Naive B cell (primary cell): ENCODE results near the gene KRT17. TPM values are rescaled to one million over a fixed set of nuclear protein-coding genes. Genes with fewer than 3 reads are reported as not detected.
"Not testable (repeated sequence)": the region's sequence is repeated elsewhere in the genome, so short reads cannot be mapped to it uniquely, and the experiment has no call there.

Experiments
- ATAC-seq, 2 donors: fragments of 150-1000 bp; cut with Tn5 transposase; 2 replicates each; pipeline ENCODE4 v1.10.0; 2021; ENCODE audit warnings: low read depth in 2 of 2, mild to moderate bottlenecking in 2 of 2, moderate library complexity in 2 of 2
- DNase-seq: peaks from one replicate; pipeline ENCODE4 v3.0.0; 2022
- H3K27ac Mint-ChIP-seq, 6 donors: one replicate each; pipeline ENCODE4 v1.8.0; 2020 to 2022; ENCODE audit warnings: mild to moderate bottlenecking in 6 of 6, mixed read lengths in 6 of 6, moderate library complexity in 5 of 6, inconsistent platforms in 2 of 6
- H3K27me3 Mint-ChIP-seq, 3 donors: one replicate each; pipeline ENCODE4 v1.8.0; 2021 to 2022; ENCODE audit warnings: mixed read lengths in 3 of 3, mild to moderate bottlenecking in 1 of 3
- H3K36me3 Mint-ChIP-seq, 2 donors: one replicate each; pipeline ENCODE4 v1.8.0; 2020 to 2022; ENCODE audit warnings: mixed read lengths in 2 of 2, inconsistent platforms in 1 of 2, mild to moderate bottlenecking in 1 of 2
- H3K4me1 Mint-ChIP-seq, 3 donors: one replicate each; pipeline ENCODE4 v1.8.0; 2020 to 2022; ENCODE audit warnings: mixed read lengths in 3 of 3, inconsistent platforms in 1 of 3, mild to moderate bottlenecking in 1 of 3, moderate library complexity in 1 of 3
- H3K4me3 Mint-ChIP-seq, 8 donors: one replicate each; pipeline ENCODE4 v1.8.0; 2020 to 2022; ENCODE audit warnings: mild to moderate bottlenecking in 8 of 8, mixed read lengths in 8 of 8, moderate library complexity in 8 of 8, inconsistent platforms in 2 of 8
- H3K9me3 Mint-ChIP-seq, 7 donors: one replicate each; pipeline ENCODE4 v1.8.0; 2020 to 2022; ENCODE audit warnings: mixed read lengths in 7 of 7, mild to moderate bottlenecking in 5 of 7, inconsistent platforms in 2 of 7, moderate library complexity in 1 of 7
- polyA plus RNA-seq, 6 donors: library from polyadenylated mRNA; unstranded; fragments of 300-500 nt; fragmentation: Illumina TruSeq; gene quantifications; one replicate each; pipeline ENCODE4 v1.2.3, GENCODE V29; 2021; ENCODE audit warnings: low read depth in 6 of 6

KRT17 gene
- polyA plus RNA-seq, 6 donors from 2014 or later, result not detected

- ATAC-seq, result no peak
- Mint-ChIP-seq H3K36me3 (no peaks in the 10 kb centered on the region), H3K27me3 (peaks cover 25 to 43% (median 42%) of the 10 kb centered on the region in 3 donors), H3K27ac (no peak overlapping the region), H3K4me3 (no peak overlapping the region), H3K4me1 (no peaks in the 10 kb centered on the region), H3K9me3 (peaks cover 0 to 9% (median 1%) of the 10 kb centered on the region in 7 donors)
- no peak for DNase-seq
These were observed 24.7 kb downstream of the KRT17 start for GRCh38 chr17:41599680-41600079.

GRCh38 chr17:41595585-41595984 is 28.8 kb downstream of the KRT17 start:
- H3K27ac Mint-ChIP-seq, result no peak overlapping the region
- no peak overlapping the region for H3K4me3 Mint-ChIP-seq
- DNase-seq, result no peak
- peaks cover 26 to 35% (median 35%) of the 10 kb centered on the region in 3 donors for H3K27me3 Mint-ChIP-seq
- no peak for ATAC-seq
- no peaks in the 10 kb centered on the region for H3K36me3 Mint-ChIP-seq
- peaks cover 0 to 9% (median 0%) of the 10 kb centered on the region in 7 donors for H3K9me3 Mint-ChIP-seq
- H3K4me1 Mint-ChIP-seq, result no peaks in the 10 kb centered on the region

GRCh38 chr17:41594363-41594915 is 29.9 kb downstream of the KRT17 start:
- DNase-seq (no peak), ATAC-seq (no peak)
- Mint-ChIP-seq H3K4me1 (no peaks in the 10 kb centered on the region), H3K27me3 (peaks cover 26 to 46% (median 37%) of the 10 kb centered on the region in 3 donors), H3K36me3 (no peaks in the 10 kb centered on the region), H3K4me3 (no peak overlapping the region), H3K9me3 (peaks cover 0 to 9% (median 0%) of the 10 kb centered on the region in 7 donors), H3K27ac (no peak overlapping the region)

- ATAC-seq, result no peak
- no peaks in the 10 kb centered on the region for H3K36me3 Mint-ChIP-seq
- H3K9me3 Mint-ChIP-seq, result peaks cover 0 to 4% (median 0%) of the 10 kb centered on the region in 7 donors
- no peak for DNase-seq
- no peak overlapping the region for H3K4me3 Mint-ChIP-seq
- peaks cover 26 to 49% (median 45%) of the 10 kb centered on the region in 3 donors for H3K27me3 Mint-ChIP-seq
- no peaks in the 10 kb centered on the region for H3K4me1 Mint-ChIP-seq
- H3K27ac Mint-ChIP-seq, result no peak overlapping the region
These were observed 30.9 kb downstream of the KRT17 start for GRCh38 chr17:41593306-41593981.

- H3K9me3 Mint-ChIP-seq, result peaks cover 0 to 1% (median 0%) of the 10 kb centered on the region in 7 donors
- ATAC-seq (no peak), DNase-seq (no peak)
- no peak overlapping the region for H3K4me3 Mint-ChIP-seq
- no peaks in the 10 kb centered on the region for H3K4me1 Mint-ChIP-seq
- H3K27me3 Mint-ChIP-seq, result peaks cover 26 to 49% (median 45%) of the 10 kb centered on the region in 3 donors
- H3K36me3 Mint-ChIP-seq, result no peaks in the 10 kb centered on the region
- no peak overlapping the region for H3K27ac Mint-ChIP-seq
These were observed 31.6 kb downstream of the KRT17 start for GRCh38 chr17:41592601-41593305.

DNA sequence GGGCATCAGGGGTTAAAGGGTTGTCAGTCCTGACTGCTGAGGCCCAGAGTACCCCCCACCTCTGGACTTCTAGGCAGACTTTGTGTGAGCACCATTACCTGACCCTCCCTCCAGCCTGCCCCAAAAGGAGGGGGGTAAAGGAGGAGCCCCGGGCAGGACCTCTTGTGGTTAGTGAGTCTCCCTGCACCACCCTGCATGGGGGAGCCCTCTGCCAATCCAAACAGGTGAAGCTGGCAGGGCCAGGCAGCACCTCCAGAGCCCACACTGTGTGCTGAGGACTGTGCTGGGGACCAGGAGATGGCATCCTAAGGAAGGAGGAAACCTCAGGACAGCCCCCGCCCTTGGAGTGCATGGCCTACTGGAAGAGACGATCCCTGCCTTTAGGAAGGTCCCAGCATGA is 35.1 kb downstream of the KRT17 start:
- H3K36me3 Mint-ChIP-seq, result no peaks in the 10 kb centered on the region
- H3K27ac Mint-ChIP-seq, result no peak overlapping the region
- ATAC-seq (no peak), DNase-seq (no peak)
- H3K27me3 Mint-ChIP-seq, result peaks cover 14 to 37% (median 30%) of the 10 kb centered on the region in 3 donors
- H3K9me3 Mint-ChIP-seq, result no peaks in the 10 kb centered on the region
- no peaks in the 10 kb centered on the region for H3K4me1 Mint-ChIP-seq
- H3K4me3 Mint-ChIP-seq, result no peak overlapping the region

DNA sequence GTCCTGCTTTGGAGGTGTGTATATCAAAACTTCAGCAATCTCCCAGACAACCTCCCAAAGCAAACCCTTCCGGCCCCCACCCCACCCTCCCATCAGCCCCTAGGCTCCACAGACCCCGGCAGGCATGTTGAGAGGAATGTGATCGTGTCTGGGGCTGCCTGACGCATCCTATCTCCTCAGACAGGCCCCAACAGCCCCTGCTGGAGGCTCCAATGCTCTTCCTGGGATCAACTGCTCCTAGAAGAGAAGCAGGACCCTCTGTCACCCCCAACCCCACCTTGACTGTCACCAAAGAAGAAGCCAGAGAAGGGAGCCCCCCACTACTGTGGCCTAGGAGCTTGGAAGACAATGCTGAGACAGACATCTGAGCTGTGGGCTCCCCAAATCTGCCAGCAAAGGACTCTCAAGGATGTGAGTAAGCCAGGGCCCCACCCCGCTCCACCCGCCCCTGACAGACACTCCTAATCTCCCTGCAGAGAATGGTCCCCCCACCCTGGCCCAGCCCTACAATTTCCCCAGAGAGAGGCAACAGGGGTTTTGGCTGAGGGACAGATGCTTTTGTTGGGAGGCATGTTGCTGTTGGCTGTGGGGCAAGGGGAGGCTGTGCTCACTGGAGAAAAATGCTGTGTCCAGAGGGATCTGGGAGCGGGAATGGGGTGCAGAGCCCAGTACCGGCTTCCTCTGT is 36.1 kb downstream of the KRT17 start:
- Mint-ChIP-seq H3K27me3 (peaks cover 17 to 43% (median 31%) of the 10 kb centered on the region in 3 donors), H3K27ac (no peak overlapping the region), H3K4me1 (no peaks in the 10 kb centered on the region), H3K36me3 (no peaks in the 10 kb centered on the region), H3K4me3 (no peak overlapping the region), H3K9me3 (no peaks in the 10 kb centered on the region)
- ATAC-seq (no peak), DNase-seq (no peak)

- Mint-ChIP-seq H3K36me3 (no peaks in the 10 kb centered on the region), H3K4me1 (no peaks in the 10 kb centered on the region), H3K4me3 (peak within 1 kb of the TSS in 1 of 8 donors; percentile 47), H3K9me3 (no peaks in the 10 kb centered on the region), H3K27ac (no peak within 1 kb of the TSS), H3K27me3 (peaks cover 15 to 54% (median 41%) of the 10 kb centered on the region in 3 donors)
- no peak for DNase-seq
- no peak for ATAC-seq
These were observed 37.4 kb downstream of the KRT17 start, which contains the start of gene KRT14 for GRCh38 chr17:41586863-41587495. KRT14 (minus strand) TSS chr17:41586895; CDS start chr17:41586834, 61 bp downstream.

DNA sequence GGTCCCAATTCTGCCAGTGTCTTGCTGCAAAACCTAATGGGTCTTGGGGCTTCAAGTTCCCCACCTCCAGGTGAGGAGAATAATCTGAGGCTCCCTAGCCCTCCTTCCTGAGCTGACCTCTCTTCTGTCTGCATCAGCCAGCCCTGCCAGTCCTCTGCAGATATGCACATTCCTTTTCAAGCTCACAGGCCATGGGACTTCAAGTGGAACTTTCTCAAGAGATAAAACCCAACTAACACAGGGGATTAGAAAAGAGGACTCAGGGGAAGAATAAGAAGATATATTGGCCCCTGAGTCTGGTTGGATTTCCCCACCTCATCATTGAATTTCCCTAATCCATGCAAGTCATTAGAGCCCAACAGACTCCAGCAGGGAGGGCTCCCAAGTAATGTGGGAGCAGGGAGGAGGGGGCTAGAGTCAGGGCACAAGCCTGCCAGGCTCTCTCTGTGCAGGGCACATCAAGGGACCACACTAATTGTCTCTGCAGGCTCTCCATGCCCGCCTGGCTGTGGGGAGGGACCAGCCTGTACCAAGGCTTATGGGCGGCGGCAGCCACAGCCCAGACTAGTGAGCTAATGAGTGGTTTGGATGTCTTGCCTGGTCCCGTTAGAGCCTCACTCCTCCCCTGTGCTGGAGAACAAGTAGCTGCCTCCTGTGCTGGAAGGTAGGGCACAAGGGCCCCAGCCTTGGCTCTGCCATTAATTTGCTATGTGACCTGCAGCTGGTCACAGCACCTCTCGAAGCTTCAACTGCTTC is 38.9 kb downstream of the KRT17 start:
- no peak overlapping the region for H3K27ac Mint-ChIP-seq
- H3K9me3 Mint-ChIP-seq, result no peaks in the 10 kb centered on the region
- no peaks in the 10 kb centered on the region for H3K4me1 Mint-ChIP-seq
- H3K4me3 Mint-ChIP-seq, result no peak overlapping the region
- no peaks in the 10 kb centered on the region for H3K36me3 Mint-ChIP-seq
- DNase-seq (no peak), ATAC-seq (no peak)
- peaks cover 9 to 54% (median 46%) of the 10 kb centered on the region in 3 donors for H3K27me3 Mint-ChIP-seq

GRCh38 chr17:41584331-41584927 is 39.9 kb downstream of the KRT17 start:
- H3K36me3 Mint-ChIP-seq, H3K4me1 Mint-ChIP-seq, ATAC-seq, H3K4me3 Mint-ChIP-seq, DNase-seq, H3K27ac Mint-ChIP-seq, H3K9me3 Mint-ChIP-seq: not testable (repeated sequence)
- H3K27me3 Mint-ChIP-seq, result peaks cover 4 to 54% (median 52%) of the 10 kb centered on the region in 3 donors

DNA sequence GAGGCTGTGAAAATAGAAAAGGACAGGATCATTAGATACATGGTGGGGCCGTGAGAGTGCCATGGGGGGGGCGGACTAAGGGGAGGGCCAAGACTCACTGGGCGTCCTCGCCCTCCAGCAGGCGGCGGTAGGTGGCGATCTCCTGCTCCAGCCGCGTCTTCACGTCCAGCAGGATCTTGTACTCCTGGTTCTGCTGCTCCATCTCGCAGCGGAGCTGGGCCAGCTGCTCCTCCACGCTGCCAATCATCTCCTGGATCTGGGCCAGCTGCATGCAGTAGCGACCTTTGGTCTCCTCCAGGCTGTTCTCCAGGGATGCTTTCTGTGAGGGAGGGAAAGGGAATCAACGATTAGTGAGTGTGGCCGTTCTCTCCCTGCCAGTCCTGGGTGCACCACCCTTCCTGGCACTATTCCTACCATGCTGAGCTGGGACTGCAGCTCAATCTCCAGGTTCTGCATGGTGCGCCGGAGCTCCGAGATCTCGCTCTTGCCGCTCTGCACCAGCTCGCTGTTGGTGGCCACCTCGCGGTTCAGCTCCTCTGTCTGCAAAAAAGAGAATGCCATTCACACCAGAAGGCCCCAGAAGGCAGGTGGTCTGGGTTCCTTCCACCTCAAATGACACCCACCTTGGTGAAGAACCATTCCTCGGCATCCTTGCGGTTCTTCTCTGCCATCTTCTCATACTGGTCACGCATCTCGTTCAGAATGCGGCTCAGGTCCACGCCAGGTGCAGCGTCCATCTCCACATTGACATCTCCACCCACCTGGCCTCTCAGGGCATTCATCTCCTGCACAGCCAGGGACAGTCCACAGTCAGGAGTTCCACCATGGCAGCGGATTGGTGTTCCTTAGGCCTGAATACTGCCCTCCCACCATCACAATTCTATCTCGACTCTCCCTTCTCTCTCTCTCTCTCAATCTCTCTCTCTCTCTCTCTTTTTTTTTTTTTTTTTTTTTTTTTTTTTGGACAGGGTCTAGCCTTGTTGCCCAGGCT is 40.9 kb downstream of the KRT17 start:
- Mint-ChIP-seq H3K4me3 (peak overlapping the region in 1 of 8 donors; percentile 25), H3K27me3 (peaks cover 9 to 58% (median 51%) of the 10 kb centered on the region in 3 donors), H3K36me3 (no peaks in the 10 kb centered on the region), H3K4me1 (peaks cover 0 to 2% (median 0%) of the 10 kb centered on the region in 3 donors), H3K27ac (no peak overlapping the region), H3K9me3 (peaks cover 0 to 2% (median 0%) of the 10 kb centered on the region in 7 donors)
- no peak for ATAC-seq
- DNase-seq, result no peak
